Measurements from ENCODE around the gene GPR160.
"Not testable (repeated sequence)": the region's sequence is repeated elsewhere in the genome, so short reads cannot be mapped to it uniquely, and the experiment has no call there.

GPR160 gene

DNA sequence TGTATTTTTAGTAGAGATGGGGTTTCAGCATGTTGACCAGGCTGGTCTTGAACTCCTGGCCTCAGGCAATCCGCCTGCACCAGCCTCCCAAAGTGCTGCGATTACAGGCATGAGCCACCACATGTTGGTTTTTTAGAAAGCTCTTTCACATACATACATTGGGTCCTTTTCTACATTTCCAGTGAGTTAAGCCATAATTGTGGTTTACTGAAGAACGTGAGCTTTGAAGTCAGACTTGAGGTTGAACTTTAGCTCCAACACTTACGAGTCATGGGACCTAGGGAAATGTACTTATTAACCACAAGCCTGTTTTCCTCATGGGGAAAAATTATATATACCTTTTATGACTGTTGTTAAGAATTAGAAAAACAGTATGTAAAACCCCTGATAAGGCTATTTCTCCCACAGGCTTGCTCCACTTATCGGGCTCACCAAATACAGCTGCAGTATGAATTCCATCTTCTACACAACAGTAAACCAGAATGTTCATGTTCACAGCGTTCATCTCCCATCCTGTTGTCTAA lies 39.0 kb downstream of the GPR160 start:
- DNase-seq: no peak

DNA sequence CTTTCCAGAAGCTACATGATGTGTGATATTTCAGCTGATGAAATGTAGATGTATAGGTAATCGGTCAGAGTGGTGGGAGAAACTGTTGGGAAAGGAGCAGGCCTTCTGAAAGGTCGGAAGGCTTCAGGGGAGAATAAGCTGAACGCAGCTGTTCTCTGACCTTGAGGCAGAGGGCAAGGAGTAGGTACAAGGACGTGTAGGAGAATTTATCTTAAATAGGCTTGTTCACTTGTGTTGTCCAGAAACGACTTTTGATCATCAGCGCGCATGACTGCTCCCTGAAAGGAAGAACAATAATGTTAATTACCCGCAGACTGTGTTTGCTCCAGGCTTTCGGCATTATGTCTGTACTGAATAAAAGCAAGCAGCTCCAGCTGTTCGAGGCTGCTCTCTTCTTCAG lies 39.6 kb downstream of the GPR160 start:
- DNase-seq: no peak

DNA sequence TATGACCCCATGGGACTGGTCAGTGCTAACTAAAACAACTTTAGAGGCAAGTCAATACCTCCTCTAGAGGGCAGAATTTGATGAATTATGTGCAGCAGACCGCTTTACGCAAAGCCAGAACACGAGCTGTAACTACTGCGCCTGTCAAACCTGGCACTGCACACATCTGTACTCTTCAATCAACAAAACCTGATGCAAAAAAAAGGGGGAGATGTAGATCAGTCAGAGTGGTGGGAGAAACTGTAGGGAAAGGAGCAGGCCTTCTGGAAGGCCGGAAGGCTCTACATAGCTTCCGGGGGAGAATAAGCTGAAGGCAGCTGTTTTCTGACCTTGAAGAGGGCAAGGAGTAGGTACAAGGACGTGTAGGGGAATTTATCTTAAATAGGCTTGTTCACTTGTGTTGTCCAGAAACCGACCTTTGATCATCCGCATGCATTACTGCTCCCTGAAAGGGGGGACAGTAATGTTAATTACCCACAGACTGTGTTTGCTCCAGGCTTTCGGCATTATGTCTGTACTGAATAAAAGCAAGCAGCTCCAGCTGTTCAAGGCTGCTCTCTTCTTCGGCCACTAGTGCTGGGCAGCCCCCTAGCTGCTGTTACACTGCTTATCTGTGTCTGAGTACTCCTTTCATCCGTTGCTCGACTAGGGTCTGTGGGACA lies 41.0 kb downstream of the GPR160 start:
- no peak for DNase-seq

DNA sequence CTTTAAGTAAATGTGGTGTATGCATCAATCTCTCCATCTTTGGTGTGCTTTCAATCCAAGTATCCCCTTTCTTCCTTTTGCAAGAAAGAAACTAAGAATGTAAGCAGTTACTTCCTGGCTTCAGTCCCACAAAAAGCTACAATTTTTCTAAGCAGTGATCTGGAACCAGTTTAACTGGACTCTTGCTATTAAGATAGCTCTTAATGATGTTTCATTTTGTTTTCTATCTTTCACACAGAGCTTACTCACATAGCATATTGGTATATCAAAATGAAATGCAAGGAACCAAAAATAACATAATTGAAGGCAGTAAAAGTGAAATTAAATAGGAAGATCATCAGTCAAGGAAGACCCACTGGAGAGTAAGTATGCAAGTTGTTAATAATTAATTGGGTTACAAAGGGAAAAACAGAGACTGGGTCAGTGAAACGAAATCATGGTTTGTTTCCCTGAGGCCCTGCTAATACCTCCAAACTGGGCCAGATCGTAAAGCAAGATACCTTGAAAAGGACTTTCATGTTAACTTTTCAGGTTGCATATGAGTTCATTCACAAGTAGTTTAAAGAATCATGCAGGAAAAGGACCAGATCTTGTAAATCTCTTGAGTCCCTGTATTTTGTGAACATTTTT lies 41.9 kb downstream of the GPR160 start:
- DNase-seq: no peak

DNA sequence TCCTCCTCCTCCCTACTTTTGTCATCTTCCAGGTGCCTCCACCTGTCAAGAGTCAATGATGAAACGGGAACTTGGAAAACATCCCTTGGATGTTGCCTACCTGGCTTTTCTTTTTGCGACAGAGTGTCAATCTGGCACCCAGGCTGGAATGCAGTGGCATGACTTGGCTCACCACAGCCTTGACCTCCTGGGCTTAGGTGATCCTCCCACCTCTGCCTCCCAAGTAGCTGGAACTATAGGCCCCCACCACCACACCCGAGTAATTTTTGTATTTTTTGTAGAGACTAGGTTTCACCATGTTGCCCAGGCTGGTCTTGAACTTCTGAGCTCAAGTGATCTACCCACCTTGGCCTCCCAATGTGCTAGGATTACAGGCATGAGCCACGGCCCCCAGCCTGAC lies 42.8 kb downstream of the GPR160 start:
- DNase-seq: no peak

DNA sequence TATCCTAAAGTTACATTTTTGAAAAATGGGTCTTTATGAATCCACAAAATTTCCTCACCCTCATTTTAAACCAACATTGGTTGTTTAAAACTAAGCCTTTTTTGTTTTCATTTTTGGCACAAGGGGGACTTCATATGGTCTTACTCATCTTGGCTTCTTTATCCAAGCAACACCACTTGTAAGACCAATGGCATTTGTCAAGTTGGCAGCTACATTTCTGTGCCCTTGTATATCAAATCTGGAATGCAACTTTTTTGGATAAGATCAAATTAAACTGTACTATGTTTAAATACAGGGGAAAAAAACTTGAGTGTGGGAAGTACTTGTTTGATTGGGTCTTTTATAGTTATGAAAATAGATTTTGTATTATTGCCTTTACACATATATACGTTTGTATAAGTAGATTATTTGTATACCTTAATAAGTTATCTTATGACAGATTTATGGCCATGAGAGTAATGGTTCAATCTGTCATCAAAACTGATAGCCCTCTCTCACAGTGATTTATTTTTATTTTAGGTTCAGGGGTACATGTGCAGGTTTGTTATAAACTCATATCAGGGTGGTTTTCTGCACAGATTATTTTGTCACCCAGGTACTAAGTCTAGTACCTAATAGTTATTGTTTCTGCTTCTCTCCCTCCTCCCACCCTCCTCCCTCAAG lies 43.4 kb downstream of the GPR160 start:
- DNase-seq: no peak

DNA sequence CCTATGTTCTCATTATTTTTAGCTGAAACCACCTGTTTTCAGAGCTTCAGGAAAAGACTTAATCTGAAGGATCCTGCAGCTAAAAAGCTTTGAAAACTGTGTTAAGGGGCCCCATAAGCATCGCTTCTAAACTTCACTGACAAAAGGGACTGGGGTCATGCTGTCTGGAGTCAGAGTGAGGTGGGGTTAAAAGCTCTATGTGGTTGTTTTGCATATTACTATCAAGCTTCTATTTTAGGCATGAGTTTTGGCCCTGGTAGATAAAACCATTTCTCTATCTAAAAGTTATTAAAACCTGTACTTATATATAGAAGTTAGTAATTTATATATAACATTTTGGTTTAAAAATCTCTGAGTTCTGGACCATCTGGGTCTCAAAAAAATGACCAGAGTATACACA lies 45.5 kb downstream of the GPR160 start:
- DNase-seq: no peak

DNA sequence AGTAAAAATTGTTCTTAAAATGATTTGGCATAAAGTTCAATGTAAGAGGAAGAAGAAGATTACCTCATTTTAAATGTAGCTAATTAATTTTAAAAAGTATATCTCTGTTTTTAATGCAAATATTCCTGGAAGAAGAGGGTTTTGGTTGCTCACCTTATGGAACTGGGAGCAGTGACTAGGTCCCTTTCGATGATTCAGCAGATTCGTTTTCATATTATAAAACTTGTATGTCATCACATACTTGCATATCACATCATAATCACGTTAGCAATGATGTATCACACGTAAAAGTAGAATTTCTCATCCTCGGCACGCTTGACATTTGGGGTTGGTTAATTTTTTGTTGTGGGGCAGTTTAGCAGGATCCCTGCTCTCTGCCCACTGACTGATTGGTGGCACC lies 47.6 kb downstream of the GPR160 start:
- DNase-seq: no peak

DNA sequence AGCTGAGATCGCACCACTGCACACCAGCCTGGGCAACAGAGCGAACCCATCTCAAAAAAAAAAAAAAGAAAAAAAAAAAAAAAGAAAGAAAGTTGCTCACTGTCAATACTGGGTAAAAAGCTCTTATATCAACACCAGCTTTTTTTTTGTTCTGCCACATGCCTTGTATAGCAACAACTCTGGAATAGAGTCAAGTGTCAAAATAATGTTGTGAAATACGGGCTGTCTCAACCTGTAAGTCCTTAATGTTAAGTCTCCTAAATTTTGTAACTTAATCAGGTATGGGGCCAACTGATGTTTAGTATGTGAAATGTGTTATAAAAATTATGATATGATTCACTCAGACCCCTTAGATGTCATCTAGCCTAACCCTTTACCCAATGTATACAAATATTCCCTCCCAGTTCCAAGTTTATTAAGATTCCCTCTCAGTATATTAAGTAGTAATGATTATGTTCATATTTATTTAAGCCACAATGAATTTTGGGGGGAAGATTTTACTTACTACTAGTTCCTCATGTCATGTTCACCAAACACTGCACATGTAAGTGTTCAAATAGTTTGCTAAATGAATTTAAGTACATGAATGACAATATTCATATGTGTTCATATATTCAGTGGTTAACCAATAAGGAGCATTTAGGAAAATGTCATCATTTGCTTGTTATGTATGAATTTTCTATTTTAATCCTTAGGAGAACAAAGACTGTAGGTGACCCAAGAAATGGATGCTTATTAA lies 52.2 kb downstream of the GPR160 start:
- no peak for DNase-seq

DNA sequence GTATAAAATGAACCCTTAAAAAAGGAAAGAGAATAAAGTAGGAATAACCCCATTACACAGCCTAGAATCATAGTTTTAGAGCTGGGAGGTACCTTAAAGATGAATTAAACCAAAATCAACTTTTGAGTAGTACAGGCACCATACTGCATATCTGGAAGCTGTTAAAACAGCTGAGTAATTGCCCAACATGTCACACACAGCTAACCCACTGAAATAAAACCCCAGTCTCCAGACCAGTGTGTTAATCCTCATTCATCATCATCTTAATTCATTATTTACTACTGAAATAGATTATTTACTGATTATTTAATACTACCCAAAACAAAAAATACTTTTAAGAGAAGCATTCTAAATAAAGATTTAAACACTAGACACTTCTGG lies 52.8 kb downstream of the GPR160 start:
- peak; percentile 11 for DNase-seq

DNA sequence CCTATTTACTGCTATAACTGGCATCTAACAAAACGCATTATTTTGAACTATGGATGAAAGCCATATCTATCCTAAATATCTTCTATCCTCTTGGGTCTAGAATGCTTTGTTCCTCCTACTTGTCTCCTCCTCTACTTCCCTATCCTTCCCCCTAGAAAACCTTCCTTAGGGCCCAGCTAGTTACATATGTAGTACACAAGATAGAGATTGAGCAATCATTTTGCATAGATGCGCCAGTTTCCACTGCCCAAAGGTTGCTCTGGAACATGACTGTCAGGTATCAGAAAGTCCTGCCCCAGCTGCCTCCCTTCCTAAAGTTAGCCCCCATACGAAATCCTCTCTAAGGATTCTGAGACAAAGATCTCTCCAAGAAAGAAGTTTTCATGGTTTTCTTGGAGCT lies 55.1 kb downstream of the GPR160 start:
- no peak for DNase-seq

DNA sequence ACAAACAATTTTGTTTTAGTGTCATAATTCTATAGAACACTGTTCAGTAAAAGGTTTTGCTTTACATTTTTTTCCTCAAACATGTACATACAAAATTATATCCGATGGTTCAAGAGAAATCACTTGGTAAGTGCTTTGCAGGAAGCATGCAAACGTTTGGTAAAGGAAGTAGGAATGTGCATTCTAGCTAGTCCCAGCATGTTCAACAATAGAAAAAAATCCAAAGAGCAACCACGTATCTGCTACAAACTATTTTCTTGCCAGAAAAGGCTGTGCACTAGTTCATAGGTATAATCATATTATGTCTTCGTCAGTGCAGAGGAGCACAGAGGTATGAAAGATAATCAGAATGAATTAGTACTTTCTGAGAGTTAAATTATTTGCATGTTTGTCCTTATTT lies 58.0 kb downstream of the GPR160 start:
- no peak for DNase-seq

DNA sequence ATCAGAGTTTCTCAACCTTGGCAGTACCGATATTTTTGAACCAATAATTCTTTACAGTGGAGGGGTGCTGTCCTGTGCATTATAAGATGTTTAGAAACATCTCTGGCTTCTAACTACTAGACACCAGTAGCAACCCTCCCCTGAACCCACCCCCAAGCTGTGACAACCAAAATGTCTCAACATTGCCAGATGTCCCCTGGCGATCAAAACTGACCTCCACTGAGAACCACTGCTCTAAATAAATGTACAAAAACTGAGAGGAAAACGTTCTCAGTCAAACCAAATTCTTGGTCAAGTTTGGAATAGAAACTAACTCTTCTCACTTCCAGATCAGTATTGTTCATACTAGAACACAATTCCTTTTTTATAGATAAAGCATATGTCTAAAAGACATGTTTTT lies 58.5 kb downstream of the GPR160 start:
- no peak for DNase-seq

DNA sequence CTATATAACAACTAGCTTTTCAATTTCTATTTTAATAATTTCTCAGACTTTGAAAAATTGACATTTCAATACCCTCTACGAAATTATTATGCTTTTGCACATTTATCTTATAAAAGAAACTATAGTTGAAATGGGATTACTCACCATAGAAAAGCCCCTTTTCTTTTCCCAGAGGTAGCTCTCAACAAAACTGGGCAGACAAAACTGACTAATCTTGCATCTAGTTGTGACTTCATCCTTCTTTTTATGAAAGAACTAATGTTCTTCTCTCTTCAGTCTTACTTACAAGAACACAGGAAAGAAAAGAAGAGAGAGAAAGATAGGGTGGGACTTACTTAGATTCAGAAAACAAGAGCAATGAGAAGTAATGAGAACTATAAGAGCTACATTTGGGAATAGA lies 61.0 kb downstream of the GPR160 start:
- peak; percentile 20 for DNase-seq

DNA sequence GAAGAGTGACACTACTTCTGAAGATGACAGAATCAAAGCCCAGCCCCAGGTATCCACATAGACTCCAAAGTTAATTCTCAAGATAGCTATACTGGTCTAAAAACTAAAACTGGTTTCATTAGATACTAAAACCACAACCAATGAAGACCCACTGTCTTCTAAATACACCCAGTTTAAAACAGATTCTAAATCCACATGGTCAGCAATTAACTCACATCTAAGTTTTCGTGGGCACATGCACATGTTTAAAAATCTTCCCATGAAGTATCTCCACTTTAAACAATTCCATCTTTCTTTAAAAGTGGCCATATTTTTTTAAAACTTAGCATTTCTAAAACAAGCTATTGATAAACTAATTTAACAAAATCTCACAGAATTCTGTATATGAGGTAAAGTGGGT lies 63.1 kb downstream of the GPR160 start:
- no peak for DNase-seq

DNA sequence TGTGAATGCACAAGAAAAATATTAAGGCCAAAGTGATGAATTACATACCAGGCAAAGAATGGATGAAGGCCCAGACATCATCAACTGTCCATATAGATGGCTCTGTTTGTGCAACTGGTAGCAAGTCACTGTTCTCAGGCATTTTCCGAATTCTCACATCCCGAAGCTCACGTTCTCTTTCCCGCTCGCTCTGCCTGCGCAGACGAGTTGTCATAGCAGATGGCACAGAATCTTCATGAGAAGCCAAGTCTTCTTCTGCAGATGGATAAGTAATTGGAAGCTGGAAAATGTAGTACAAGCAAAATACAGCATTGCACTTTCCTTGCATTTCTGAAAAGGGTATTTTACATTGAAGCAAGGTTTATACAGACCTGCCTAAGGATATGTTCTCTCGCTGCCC lies 64.6 kb downstream of the GPR160 start:
- no peak for DNase-seq

DNA sequence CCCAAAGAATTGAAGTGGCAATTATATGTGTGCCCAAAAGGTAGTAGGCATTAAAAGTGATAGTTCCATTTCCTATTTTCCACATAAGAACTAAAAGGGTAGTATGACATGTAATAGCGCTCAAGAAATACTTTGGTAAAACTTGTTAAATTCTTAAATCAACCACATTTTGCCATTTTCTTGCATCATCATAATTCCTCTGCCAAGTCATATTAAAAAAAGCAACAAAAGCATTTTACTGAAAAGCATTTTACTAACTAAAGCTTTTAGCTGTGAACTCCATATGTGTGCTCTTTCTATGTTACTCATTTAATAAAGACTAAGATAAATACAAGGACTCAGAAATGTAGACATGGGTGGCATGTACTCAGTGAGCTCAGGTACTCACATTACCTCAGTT lies 70.1 kb downstream of the GPR160 start:
- DNase-seq: no peak

DNA sequence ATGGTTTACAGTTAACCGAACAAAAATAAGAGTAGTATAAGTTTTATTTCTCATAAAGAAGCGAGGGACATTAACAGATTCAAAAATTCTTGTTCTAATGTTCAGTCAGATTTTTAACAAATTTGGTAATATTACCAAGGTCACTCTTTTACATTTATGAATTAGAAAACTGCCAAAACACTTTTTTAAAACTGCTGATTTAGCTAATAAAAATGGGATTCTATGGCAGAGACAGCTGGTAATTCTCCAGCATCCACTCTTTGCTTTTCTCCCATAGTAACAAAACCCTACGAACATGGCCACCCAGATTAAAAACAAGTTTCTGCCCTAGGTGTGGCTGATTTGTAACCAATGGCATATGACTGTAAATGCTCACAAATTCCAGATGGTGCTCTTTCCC lies 71.2 kb downstream of the GPR160 start:
- no peak for DNase-seq

DNA sequence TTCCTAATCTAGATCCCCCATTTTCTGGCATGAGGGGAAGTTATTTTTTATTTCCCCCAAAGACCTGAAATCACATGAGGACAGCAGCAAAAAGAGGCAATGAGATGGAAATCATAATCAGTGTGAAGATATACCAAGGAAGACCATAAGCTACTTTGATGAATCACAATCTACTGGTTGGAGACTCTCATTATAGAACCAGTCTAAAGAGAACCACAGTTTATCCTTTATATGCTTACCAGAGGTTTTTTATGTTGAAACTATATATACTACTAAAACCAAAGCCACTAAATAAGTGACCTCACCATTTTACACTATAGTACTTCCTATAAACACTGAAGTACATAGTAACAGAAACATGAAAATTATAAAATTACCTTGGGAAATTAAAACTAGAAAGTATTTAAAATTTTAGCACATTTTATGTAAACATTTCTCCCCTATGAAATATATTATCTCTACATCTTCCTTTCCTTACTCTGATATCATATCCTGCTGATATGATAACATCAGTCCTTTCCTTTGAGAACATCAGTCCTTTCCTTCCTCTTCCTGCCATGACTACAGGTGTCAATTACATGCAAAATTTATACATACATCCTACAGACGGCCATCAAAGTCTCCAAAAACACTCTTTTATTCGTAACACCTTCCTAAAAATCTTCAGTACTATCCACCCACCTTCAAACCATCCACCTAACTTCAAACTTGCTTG lies 71.9 kb downstream of the GPR160 start:
- no peak for DNase-seq

DNA sequence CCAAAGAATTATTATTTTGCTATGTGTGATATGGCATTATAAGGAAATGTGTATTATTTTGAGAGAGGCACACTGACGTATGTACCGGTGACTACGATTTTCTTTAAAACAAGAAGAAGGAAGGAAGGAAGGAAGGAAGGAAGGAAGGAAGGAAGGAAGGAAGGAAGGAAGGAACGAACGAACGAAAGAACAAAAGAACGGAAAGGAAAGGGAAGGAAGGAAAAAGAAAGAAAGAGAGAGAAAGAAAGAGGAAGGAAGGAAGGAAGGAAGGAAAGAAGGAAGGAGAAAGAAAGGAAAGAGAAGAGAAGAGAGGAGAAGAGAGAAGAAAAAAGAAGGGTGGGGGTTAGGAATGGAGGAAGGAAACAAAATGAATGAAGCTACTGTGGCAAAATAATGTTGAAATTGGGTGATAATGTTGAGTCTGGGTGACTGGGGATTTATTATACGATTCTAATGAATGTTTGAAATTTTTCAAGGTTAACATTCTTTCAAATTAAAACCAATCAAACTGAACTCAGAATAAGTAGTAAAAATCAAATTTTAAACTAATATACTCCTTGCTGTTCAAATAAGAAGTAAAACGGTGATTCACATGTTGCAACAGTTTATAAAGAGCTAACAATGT lies 73.5 kb downstream of the GPR160 start:
- DNase-seq: no peak

DNA sequence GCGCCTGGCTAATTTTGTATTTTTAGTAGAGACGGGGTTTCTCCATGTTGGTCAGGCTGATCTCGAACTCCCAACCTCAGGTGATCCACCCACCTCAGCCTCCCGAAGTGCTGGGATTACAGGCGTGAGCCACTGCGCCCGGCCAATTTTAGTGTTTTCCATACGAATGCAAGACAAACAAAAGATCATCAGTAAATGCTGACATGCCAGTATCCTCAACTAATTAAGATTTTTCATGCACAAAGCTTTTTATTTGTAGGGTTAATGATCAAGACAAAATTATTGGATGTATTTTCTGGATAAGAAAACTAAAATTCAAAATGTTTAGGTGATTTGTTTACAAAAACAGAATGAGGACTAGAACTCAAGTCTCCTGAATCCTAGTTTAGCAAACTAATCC lies 76.4 kb downstream of the GPR160 start:
- DNase-seq: not testable (repeated sequence)

DNA sequence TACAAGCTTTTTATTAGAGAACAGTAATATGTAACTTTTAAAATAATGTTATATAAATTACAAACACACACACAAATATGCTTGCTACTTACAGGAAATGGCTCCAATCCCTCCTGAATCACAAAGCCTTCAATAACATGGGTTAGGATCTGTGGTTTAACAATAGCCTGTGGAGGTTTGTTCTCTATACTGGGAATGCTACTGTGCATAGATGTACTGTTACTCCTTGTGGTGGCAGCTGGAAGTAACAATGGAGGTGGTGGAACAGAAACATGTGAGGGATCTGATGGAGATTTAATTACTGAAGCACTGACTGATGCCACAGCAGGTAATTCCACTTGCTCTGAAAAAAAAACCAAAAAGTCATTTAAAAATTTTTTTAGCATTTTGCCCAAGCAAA lies 79.3 kb downstream of the GPR160 start:
- DNase-seq: no peak

Data from activated CD4-positive, alpha-beta T cell treated with anti-CD3 and anti-CD28 coated beads, Interleukin-10, Interleukin-2, amounts not matched to agents 100 ng/mL and 50 ng/mL, durations not matched to agents 16 hours and 8 hours (primary cell).